GM18507 (cell line): ENCODE data around the gene RTL9.
"Not testable (repeated sequence)": the region's sequence is repeated elsewhere in the genome, so short reads cannot be mapped to it uniquely, and the experiment has no call there.

ENCODE experiments used
- DNase-seq: peaks from one replicate; pipeline ENCODE4 v3.0.0; 2011; ENCODE audit warnings: low read depth; ENCODE audit not compliant: insufficient read length; ENCODE audit errors: extremely low spot score
- FAIRE-seq: peaks from 2 replicates; lab custom pipeline; 2011; peaks lifted over from hg19 to GRCh38; lab: Jason Lieb, UNC

RTL9 gene

DNA sequence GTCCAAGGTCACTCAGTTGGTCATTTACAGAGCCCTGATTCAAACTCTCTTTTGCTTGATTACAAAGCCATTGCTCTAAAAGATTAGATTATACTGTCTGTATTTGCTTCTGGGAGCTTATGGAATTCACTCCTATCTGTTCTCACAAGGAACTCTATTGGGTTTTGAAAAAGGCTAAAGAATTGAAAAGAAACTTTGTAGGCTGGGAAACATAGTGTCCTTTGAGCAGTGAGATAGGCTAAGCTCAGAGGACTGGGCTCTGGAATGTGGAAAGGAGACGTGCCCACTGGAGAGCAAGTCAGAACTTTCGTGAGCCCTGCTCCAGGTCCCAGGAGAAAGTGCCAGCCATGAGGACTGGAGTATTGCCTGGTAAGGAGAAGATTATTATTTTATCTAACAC lies at the start of gene RTL9:
Gene RTL9 (plus strand): TSS at position 301 of the 400 bp plus-strand sequence. CDS start 91,770 bp downstream, outside the sequence.
- DNase-seq (no peak), FAIRE-seq (no peak)

DNA sequence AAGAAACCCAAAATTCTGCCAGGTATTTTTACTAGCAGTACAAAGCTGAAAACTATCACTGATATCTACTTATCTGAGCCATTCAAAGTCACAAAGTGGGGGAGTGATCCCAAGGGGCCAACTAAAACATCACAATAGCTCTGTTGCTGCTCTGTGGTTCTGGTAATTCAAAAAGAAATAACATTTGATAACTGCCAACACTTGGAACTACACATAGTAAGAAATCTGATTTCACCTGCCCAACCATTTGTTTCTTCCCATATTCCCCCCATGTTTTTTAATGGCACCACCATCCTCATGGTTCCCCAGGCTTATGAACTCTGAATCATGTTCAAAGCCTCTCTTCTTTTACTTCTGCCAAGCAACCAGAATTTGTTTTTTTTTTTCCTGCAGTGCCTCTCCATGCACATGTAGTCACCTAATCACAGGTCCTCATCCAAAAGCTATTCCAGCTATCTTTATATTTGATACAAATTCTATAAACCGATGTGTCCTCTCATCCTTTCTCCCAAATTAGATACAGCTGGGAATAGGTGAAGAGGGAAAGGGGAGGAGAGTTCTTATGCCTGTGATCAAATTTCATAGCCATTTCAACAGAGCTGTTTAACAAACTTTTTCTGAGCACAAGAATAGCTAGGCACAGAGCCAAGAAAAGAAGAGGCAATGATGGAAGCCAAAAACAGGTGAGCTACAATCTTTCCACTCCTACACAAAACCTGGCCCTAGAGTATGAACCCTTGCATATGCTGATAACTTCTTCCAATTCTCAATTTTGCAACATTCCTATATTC lies 48.5 kb upstream of the RTL9 start:
- DNase-seq: no peak
- FAIRE-seq: peak; percentile 5

- FAIRE-seq: peak; percentile 84
- no peak for DNase-seq
Observed at GRCh38 chrX:110310896-110311295, 47.8 kb upstream of the RTL9 start.

GRCh38 chrX:110311437-110312230 lies 47.0 kb upstream of the RTL9 start:
- FAIRE-seq: no peak

GRCh38 chrX:110315551-110315950 lies 43.1 kb upstream of the RTL9 start:
- FAIRE-seq (peak; percentile 82), DNase-seq (no peak)

More at GRCh38 chrX:110311437-110312230, 47.0 kb upstream of the RTL9 start:
- no peak for DNase-seq

DNA sequence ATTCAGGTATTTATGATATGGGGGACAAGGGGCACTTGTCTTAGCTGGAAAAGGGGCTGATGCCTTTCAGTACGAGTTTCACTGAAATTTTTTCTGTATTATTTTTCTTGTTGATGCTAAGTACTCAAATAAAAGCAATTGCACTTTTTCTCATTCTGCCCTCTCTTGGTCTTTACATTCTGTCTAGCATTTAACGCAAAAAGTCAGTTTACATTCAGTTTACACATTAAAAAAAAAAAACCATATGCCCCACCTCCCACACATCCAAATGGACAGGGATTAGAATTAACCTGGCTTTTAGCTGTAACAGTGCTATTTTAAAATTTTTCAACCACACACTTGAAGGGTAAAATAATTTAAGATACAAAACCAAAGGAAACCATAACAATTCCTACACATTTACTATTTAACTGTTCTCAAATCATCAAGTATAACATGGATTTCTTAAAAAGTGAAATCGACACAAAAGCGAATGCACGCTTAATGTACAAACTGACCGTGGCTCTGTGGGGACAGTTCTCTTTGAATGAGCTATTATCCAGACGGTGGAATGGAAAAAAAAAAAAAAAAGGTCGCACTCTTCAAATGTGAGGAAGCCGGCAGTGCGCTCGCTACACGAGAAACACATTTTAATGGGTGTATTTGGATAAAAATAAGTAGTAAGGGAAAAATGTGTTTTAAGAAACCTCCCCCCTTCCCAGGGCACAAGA lies 42.1 kb upstream of the RTL9 start:
- FAIRE-seq (no peak), DNase-seq (no peak)

DNA sequence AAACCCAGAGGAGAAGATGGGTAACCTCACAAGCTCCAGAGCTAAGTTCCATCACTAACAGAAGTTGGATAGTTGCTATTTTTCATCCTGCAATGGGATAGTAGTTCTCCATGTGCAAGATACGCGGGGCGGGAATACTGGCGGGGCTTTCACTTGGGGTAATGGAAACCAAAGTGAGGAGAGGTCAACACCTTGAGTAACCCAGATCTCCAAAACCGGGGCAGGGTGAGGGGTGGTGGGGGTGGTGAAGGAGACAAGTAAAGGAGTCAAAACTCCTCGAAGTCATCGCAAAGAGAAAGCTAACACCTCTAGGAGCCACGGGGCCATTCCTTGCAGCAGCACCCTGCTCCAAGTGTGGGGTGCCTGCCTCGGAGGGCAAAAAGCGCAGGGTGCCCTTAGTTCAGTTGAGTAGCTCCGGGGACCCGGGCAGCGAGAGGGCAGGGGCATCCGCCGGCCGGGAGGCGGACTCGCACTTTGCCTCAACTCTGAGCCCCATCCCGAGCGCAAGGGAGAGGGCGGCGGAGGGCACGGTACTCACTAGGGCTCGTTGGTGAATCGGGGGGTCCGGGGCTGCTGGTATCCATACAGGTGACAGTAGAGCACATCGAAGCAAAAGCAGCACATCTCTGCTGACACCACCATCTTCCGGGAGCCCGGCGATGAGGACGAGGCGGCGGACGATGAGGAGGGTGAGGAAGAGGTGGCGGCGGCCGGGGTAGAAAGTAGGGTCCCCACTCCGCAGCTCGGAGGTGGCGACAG lies 41.4 kb upstream of the RTL9 start:
- FAIRE-seq (peak; percentile 42), DNase-seq (no peak)

GRCh38 chrX:110317820-110318663 lies 40.6 kb upstream of the RTL9 start, which contains the start of gene AMMECR1:
TSS of gene AMMECR1 (minus strand) at chrX:110318085. CDS start at chrX:110318071, 14 bp downstream.
- DNase-seq (peak; percentile 39), FAIRE-seq (peak; percentile 93)

DNA sequence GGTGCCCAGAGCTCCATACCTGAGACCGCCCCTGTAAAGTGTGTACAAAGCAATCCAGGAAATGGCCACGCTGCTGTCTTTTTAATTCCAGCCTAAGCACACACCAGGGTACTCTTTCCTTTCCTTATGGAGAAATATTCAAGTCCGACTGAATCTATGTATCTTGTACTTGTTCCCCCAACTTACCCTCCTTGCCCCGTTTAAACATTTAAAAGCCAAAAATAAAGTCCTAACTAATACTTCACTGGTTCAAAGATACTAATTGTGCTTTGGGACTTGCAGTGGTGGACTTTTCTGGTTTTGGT lies 40.0 kb upstream of the RTL9 start:
- FAIRE-seq: no peak
- DNase-seq: no peak

DNA sequence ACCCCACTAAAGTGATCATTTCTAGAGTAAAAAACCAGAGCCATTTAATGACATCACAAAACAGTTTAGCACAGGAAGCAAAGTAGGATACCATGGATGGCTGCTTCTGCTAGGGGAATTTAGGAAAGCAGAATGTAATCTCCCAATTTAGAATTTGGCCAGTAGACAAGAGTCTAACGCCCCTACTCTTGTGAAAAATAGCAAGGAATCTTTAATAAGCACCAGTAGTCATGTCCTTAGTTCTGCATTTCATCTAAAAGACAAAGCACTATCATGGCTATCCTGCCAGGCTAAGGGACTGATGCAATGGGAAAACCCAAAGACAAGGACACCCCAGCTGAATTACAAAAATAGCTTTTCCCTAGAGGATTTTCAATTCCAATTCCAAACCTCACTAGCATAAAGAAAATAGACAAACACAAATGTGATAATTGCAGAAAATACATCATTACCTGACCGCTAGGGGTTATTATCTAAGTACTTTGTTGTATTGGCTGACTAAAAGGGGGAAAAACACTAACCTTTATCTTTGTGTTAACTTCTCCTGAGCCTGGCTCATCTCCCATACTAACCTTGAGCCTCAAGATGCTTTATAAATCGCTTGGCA lies 38.2 kb upstream of the RTL9 start:
- no peak for FAIRE-seq
- no peak for DNase-seq

- DNase-seq (no peak), FAIRE-seq (no peak)
Observed at GRCh38 chrX:110321081-110321480, 37.6 kb upstream of the RTL9 start.

GRCh38 chrX:110321670-110322069 lies 37.0 kb upstream of the RTL9 start:
- FAIRE-seq: no peak
- DNase-seq: no peak

GRCh38 chrX:110322603-110323002 lies 36.0 kb upstream of the RTL9 start:
- DNase-seq: no peak
- FAIRE-seq: no peak

DNA sequence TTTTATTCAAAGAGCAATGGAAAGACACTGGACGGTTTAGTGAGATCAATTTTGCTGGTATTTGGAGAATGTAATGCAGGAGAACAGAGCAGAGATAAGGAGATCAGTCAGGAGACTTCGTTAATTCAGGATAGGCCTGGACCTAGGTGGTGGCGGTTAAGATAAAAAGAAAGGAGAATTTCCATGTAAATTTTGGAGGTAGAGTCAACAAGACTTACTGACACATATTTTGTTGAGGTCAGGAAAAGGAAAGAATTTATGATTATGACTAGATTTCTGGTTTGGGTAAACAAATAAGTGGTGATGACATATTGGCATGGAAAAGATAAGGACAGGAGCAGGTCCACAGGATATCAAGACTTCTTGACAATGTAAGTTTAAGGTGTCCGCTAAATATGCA lies 31.9 kb upstream of the RTL9 start:
- DNase-seq: no peak

GRCh38 chrX:110327336-110327735 lies 31.3 kb upstream of the RTL9 start:
- DNase-seq (no peak), FAIRE-seq (no peak)

More for the DNA sequence above, 31.9 kb upstream of the RTL9 start:
- FAIRE-seq: no peak

DNA sequence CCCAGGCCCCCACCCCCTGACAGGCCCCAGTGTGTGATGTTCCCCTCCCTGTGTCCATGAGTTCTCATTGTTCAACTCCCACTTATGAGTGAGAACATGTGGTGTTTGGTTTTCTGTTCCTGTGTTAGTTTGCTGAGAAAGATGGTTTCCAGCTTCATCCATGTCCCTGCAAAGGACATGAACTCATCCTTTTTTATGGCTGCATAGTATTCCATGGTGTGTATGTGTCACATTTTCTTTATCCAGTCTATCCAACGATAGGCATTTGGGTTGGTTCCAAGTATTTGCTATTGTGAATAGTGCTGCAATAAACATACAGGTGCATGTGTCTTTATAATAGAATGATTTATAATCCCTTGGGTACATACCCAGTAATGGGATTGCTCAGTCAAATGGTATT lies 30.0 kb upstream of the RTL9 start:
- FAIRE-seq, DNase-seq: not testable (repeated sequence)

GRCh38 chrX:110331444-110332030 lies 27.1 kb upstream of the RTL9 start:
- DNase-seq (no peak), FAIRE-seq (peak; percentile 15)

GRCh38 chrX:110333458-110333857 lies 25.2 kb upstream of the RTL9 start:
- not testable (repeated sequence) for FAIRE-seq, DNase-seq
